ENCODE measurements around the gene RERE. TPM values are rescaled to one million over a fixed set of nuclear protein-coding genes. Genes with fewer than 3 reads are reported as not detected.

The RERE gene
- total RNA-seq, 2 donors from 2014 or later, result 96.0 to 105 TPM

DNA sequence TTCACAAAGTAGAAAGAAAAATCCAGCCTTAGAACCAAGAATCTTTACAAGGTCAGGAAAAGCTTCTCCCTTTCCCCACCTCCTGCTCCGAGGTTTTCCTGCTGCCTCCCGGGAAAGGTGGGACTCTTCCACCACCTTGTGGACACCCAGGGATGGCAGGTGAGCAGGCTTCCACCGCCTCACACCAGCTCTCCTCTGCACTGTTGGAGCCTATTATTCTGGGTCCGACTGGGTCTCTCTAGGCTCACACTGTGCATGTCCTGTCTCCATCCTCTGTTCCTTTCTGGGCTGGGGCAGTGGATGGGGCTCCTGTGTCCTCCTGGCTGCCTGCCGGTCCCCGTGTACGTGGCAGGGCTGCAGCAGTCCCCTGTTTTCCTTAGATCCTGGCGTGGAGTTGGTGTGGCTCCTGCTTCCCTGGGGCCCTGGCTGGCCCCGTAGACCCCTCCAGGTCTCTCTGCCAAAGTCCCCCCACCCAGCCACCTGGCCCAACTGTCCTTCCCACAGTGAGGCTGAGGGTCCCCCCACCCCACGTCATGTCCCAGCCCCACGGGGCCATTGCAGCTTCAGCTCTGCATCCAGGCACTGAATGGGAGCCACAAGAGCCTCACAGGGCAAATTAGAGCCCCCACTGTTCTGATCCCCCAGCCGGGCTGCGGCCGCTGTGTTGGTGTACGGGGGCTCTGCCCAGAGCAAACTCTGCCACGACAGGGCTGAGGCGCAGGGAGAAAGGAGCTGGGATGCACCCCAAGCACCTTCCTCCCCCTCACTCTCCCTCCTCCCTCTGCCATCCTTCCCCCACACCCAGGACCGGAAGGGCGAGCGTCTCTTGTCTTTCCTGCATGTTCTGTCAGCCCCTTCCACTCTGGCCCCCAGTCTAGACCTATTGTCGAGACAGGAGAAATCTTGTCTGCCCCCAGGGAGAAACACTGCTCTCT, 502.8 kb downstream of the RERE start:
- no peak overlapping the region for H3K27ac ChIP-seq

DNA sequence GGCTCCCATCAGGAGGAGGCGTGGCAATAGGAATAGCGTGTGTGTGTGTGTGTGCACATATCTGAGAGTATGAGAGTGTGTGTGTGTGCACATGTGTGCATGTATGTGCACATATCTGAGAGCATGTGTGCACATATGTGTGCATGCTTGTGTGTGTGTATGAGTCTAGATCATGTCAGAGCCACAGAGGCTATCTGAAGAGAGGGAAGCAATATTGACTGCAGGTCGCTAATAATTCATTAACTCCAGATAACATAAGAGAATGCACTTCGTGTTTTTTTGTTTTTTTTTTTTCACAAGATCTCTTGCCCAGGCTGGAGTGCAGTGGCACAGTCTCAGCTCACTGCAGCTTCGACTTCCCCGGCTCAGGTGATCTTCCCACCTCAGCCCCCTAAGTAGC, 504.2 kb downstream of the RERE start:
- TF ChIP-seq, protein P1, sequence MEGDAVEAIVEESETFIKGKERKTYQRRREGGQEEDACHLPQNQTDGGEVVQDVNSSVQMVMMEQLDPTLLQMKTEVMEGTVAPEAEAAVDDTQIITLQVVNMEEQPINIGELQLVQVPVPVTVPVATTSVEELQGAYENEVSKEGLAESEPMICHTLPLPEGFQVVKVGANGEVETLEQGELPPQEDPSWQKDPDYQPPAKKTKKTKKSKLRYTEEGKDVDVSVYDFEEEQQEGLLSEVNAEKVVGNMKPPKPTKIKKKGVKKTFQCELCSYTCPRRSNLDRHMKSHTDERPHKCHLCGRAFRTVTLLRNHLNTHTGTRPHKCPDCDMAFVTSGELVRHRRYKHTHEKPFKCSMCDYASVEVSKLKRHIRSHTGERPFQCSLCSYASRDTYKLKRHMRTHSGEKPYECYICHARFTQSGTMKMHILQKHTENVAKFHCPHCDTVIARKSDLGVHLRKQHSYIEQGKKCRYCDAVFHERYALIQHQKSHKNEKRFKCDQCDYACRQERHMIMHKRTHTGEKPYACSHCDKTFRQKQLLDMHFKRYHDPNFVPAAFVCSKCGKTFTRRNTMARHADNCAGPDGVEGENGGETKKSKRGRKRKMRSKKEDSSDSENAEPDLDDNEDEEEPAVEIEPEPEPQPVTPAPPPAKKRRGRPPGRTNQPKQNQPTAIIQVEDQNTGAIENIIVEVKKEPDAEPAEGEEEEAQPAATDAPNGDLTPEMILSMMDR (IDR thresholded peaks at IDR 0.05), result no peak
- Histone ChIP-seq H3K4me3 (no peak overlapping the region), H3K27ac (no peak overlapping the region), H3K27me3 (peaks cover 3% of the 10 kb centered on the region), H3K36me3 (no peaks in the 10 kb centered on the region), H3K9ac (ENCODE audit: low read depth in 2 of 2, low read length in 2 of 2) (no peak overlapping the region), H3K9me3 (no peaks in the 10 kb centered on the region), H3K4me1 (peaks cover 2% of the 10 kb centered on the region)
- intact Hi-C loops (cut with DNase I), result loop anchor here (5.0 kb wide), 1 partner anchor 301 kb away; no protein-coding TSS in a partner anchor
- DNase-seq, result no peak

More for the DNA sequence above, 502.8 kb downstream of the RERE start:
- H3K9ac ChIP-seq (ENCODE audit: low read depth in 2 of 2, low read length in 2 of 2), result no peak overlapping the region
- peak; percentile 85 for DNase-seq
- H3K36me3 ChIP-seq, result no peaks in the 10 kb centered on the region
- no peak overlapping the region for H3K4me3 ChIP-seq
- TF ChIP-seq, protein P1 (IDR thresholded peaks at IDR 0.05), result peak; percentile 77
- H3K27me3 ChIP-seq, result peaks cover 8% of the 10 kb centered on the region
- intact Hi-C loops (cut with DNase I), result loop anchor here (2.0 to 5.0 kb wide), 3 partner anchors 284 to 334 kb away; no protein-coding TSS in a partner anchor
- peaks cover 5% of the 10 kb centered on the region for H3K4me1 ChIP-seq
- H3K9me3 ChIP-seq, result no peaks in the 10 kb centered on the region

DNA sequence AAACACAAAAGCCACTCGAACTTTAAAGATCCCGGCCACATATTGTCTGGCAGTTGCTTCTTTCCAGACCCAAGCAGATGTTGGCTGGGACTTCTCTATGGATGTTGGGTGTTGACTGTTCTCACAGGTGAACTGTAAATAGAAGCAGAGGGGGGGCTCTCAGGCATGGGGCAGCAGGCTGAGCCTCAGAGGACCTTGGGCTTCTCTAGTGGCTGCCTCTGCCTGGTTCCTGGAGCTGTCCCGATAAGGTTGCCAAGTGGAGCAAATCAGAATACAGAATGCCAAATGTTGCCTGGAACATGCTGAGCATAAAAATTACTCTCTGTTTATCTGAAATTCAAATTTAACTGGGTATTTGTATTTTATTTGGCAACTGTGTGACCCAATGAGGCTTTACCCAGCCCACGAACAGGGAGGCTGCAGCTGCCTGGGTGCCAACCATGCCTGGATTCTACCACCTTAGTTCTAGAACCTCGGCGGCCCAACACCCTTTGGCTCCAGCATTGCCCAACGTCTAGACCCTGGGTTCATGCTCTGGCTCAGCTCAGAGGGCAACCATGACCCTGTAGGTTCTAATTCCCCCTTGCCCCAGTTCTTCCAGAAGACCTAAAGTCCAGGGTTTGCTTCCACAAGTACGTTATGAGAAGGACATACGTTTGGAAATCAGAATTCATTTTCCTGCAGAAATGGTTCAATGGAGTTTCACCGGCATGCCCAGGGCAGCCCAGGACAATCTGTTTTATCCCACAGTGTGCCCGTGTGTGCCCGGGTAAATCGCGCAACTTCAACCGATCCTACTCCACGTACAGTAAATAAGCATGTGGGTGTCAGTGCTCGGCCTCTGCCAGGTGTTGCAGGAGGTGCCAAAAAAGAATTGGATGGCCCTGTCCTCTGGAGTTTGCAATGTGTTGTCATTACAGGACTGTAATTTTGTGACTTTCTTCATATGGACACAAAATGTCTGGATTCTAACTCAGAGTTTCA, 504.9 kb downstream of the RERE start:
- intact Hi-C loops (cut with DNase I), result loop anchor here (5.0 kb wide), 1 partner anchor 300 kb away; no protein-coding TSS in a partner anchor
- Histone ChIP-seq H3K36me3 (no peaks in the 10 kb centered on the region), H3K27me3 (no peaks in the 10 kb centered on the region), H3K4me3 (no peak overlapping the region), H3K9ac (ENCODE audit: low read depth in 2 of 2, low read length in 2 of 2) (no peak overlapping the region), H3K4me1 (no peaks in the 10 kb centered on the region), H3K27ac (no peak overlapping the region), H3K9me3 (no peaks in the 10 kb centered on the region)
- TF ChIP-seq, protein P1 (IDR thresholded peaks at IDR 0.05), result no peak
- no peak for DNase-seq

DNA sequence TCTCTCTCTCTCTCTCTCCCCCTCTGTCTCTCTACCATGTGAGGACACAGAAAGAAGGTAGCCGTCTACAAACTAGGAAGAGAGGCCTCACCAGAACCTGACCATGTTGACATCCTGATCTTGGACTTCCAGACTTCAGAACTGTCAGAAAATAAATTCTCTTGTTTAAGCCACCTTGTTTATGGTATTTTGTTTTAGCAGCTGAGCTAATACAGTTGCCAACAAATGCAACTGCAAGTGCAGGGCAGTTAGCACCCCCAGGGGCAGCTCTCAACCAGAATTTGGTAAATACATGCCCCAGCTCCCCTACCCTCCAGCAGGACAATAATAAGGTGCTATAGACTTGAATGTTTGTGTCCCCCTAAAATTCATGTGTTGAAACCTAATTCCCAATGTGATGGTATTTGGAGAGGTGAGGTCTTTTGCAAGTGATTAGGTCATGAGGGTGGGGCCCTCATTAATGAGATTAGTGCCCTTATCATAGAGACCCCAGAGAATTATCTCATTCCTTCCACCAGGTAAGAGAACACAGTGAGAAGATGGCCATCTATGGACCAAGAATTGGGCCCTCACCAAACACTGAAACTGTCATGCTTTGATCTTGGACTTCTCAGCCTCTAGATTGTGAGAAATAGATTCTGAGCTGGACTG, 506.2 kb downstream of the RERE start:
- Histone ChIP-seq H3K9ac (ENCODE audit: low read depth in 2 of 2, low read length in 2 of 2) (no peak overlapping the region), H3K27ac (no peak overlapping the region), H3K9me3 (no peaks in the 10 kb centered on the region), H3K4me3 (no peak overlapping the region), H3K27me3 (no peaks in the 10 kb centered on the region), H3K36me3 (no peaks in the 10 kb centered on the region), H3K4me1 (no peaks in the 10 kb centered on the region)
- TF ChIP-seq, protein P1 (IDR thresholded peaks at IDR 0.05), result no peak
- intact Hi-C loops (cut with DNase I), result loop anchor here (5.0 kb wide), 1 partner anchor 299 kb away; no protein-coding TSS in a partner anchor
- DNase-seq, result no peak
